K562 (cell line): ENCODE results near the gene MFAP2. TPM values are rescaled to one million over a fixed set of nuclear protein-coding genes. Genes with fewer than 3 reads are reported as not detected.
A peak's percentile ranks its signal among the peaks of the same experiment; 100 is the strongest.

ENCODE experiments used
- ATAC-seq: fragments of 200-7000 bp; cut with Tn5 transposase; 3 replicates; pipeline ENCODE4 v1.9.1; 2020; ENCODE audit warnings: moderate library complexity
- BruUV-seq: library from RNA; stranded (reverse); fragments of 400-500 nt; replicated peaks from 2 replicates; lab custom pipeline; 2021; lab: Mats Ljungman, UMichigan
- CTCF ChIA-PET: fragments of 300-600 bp; formaldehyde crosslinking; extraction: SDS; loops from one replicate; lab custom pipeline; 2021; ENCODE audit warnings: low intra/inter-chr PET ratio; lab: Yijun Ruan, JAX
- POLR2A ChIA-PET: fragments of 300-600, 350-650 bp; sonication (Branson Sonifier 250); formaldehyde crosslinking; extraction: SDS; loops from one replicate; lab custom pipeline; 2021; ENCODE audit warnings: antibody characterized with exemption, inconsistent platforms; lab: Yijun Ruan, JAX
- DNase-seq, 4 experiments: peaks; one replicate each; pipeline versions ENCODE4 v3.0.0 to v3.0.0-alpha.2; 2011 to 2018; ENCODE audit warnings: low spot score in 3 of 4, mixed read lengths in 3 of 4; ENCODE audit errors: extremely low read depth in 1 of 4
- FAIRE-seq: peaks from 2 replicates; lab custom pipeline; 2011; peaks lifted over from hg19 to GRCh38; lab: Jason Lieb, UNC
- H2AFZ ChIP-seq: 2 replicates; pipeline ENCODE4 v1.6.0; 2011; ENCODE audit warnings: low read depth, low read length, control low read depth, inconsistent platforms
- H3K27ac ChIP-seq: fragments of 200-600 bp; 3 replicates; pipeline ENCODE4 v1.8.0; 2011; ENCODE audit warnings: low read depth, mild to moderate bottlenecking, control low read depth, inconsistent platforms, low read length, moderate library complexity, mixed read lengths; ENCODE audit errors: extremely low read depth
- H3K27me3 ChIP-seq, 2 experiments: fragments of 300-600 bp in 1 of 2; 2 replicates in 1 of 2; 3 replicates in 1 of 2; pipeline versions ENCODE4 v1.6.0 to v1.8.0; 2011; ENCODE audit warnings: inconsistent platforms in 2 of 2, low read length in 2 of 2, mild to moderate bottlenecking in 1 of 2, mixed read lengths in 1 of 2, moderate library complexity in 1 of 2; ENCODE audit not compliant: control insufficient read depth in 2 of 2, insufficient read depth in 2 of 2
- H3K36me3 ChIP-seq: fragments of 300-600 bp; 3 replicates; pipeline ENCODE4 v1.8.0; 2011; ENCODE audit warnings: mild to moderate bottlenecking, low read length, inconsistent platforms; ENCODE audit not compliant: control insufficient read depth, insufficient read depth
- H3K4me1 ChIP-seq, 2 experiments: fragments of 200-600 bp in 1 of 2; replicated peaks in 1 of 2; 2 replicates in 1 of 2; 3 replicates in 1 of 2; pipeline versions ENCODE4 v1.5.1 to v1.8.0; 2011; ENCODE audit warnings: inconsistent platforms in 2 of 2, low read length in 2 of 2, mild to moderate bottlenecking in 1 of 2, mixed read lengths in 1 of 2, moderate library complexity in 1 of 2; ENCODE audit not compliant: control insufficient read depth in 2 of 2, insufficient read depth in 2 of 2
- H3K4me2 ChIP-seq: 2 replicates; pipeline ENCODE4 v1.6.1; 2011; ENCODE audit warnings: low read length, control low read depth, inconsistent platforms, mixed read lengths; ENCODE audit not compliant: insufficient read depth
- H3K4me3 ChIP-seq: fragments of 200-600 bp; sonication (generic), shearing (Covaris generic); 2 replicates; pipeline ENCODE4 v1.5.1; 2016; ENCODE audit warnings: control low read depth, inconsistent platforms
- H3K79me2 ChIP-seq: fragments of 200-600 bp; 3 replicates; pipeline ENCODE4 v1.8.0; 2011; ENCODE audit warnings: low read length, inconsistent platforms; ENCODE audit not compliant: control insufficient read depth, insufficient read depth
- H3K9ac ChIP-seq, 2 experiments: 2 replicates each; pipeline versions ENCODE4 v1.6.0 to v1.6.1; 2011; ENCODE audit warnings: low read depth in 2 of 2, low read length in 2 of 2, control low read depth in 1 of 2, inconsistent platforms in 1 of 2, mild to moderate bottlenecking in 1 of 2, mixed read lengths in 1 of 2; ENCODE audit not compliant: insufficient read depth in 1 of 2
- H3K9me1 ChIP-seq: one replicate; pipeline ENCODE4 v1.6.0; 2011; ENCODE audit warnings: inconsistent platforms, mild to moderate bottlenecking, low read length, moderate library complexity; ENCODE audit not compliant: control insufficient read depth, insufficient read depth
- H3K9me3 ChIP-seq: replicated peaks from 2 replicates; pipeline ENCODE4 v1.5.1; 2011; ENCODE audit warnings: low read depth, low read length, inconsistent platforms; ENCODE audit not compliant: control insufficient read depth, insufficient read depth
- H4K20me1 ChIP-seq: replicated peaks from 2 replicates; pipeline ENCODE4 v1.6.1; 2011; ENCODE audit warnings: low read length, inconsistent platforms, mixed read lengths; ENCODE audit not compliant: control insufficient read depth, insufficient read depth
- ETV6 ChIP-seq, 3 experiments: fragments of 150-350 bp in 1 of 3; sonication (generic) in 1 of 3; formaldehyde crosslinking in 1 of 3; IDR thresholded peaks; 2 replicates each; pipeline versions ENCODE4 v1.6.1 to v1.8.0; 2014 to 2022; ENCODE audit warnings: borderline replicate concordance in 2 of 3, low read depth in 2 of 3, antibody characterized with exemption in 1 of 3, low read length in 1 of 3, mild to moderate bottlenecking in 1 of 3, missing genetic modification reagents in 1 of 3
- HOMEZ ChIP-seq: fragments of 250-450 bp; sonication (Bioruptor Pico); IDR thresholded peaks from 2 replicates; pipeline ENCODE4 v1.4.0; 2020; ENCODE audit warnings: mild to moderate bottlenecking, moderate library complexity
- MAX ChIP-seq: sonication (generic); formaldehyde crosslinking; IDR thresholded peaks from 2 replicates; pipeline ENCODE4 v1.9.0; 2022; ENCODE audit warnings: mild to moderate bottlenecking, missing genetic modification reagents
- PHB2 ChIP-seq: fragments of 450-650 bp; IDR thresholded peaks from 2 replicates; pipeline ENCODE4 v1.6.1; 2017; ENCODE audit warnings: low read depth
- WGBS: fragments of 100-300 bp; shearing (Covaris generic); methylation state at CpG from one replicate; pipeline ENCODE4 v1.1.6; 2016; ENCODE audit warnings: low coverage, mixed read lengths; ENCODE audit not compliant: insufficient coverage; ENCODE audit errors: missing lambda C conversion rate; 5-methylcytosine and 5-hydroxymethylcytosine counted together
- in situ Hi-C: fragments of 300-500 bp; cut with MboI; formaldehyde crosslinking; loops from 4 replicates; pipeline ENCODE4 v1.15.0; 2018; ENCODE audit warnings: inconsistent platforms, mixed read lengths
- intact Hi-C: fragments of 100-400 bp; cut with micrococcal nuclease; formaldehyde crosslinking; loops from 2 replicates; pipeline ENCODE4 v1.14.2; 2022
- polyA plus RNA-seq, 8 experiments: library from polyadenylated mRNA; depleted of rRNA in 4 of 8; stranded (reverse) in 5 of 8; unstranded in 3 of 8; fragments of >200 nt; fragmentation: Nextera tagmentation in 2 of 8; fragmentation: Illumina TruSeq in 1 of 8; extraction: Ambion mirVana in 2 of 8; extraction: Trizol in 1 of 8; gene quantifications; 2 replicates each; pipeline versions ENCODE4 v1.2.1 to v1.2.3, GENCODE V29; 2011 to 2014; ENCODE audit warnings: inconsistent platforms in 1 of 8, missing spikeins in 1 of 8
- total RNA-seq, 7 experiments: library from RNA; depleted of rRNA in 6 of 7; stranded (reverse); fragments of >200 nt in 6 of 7; fragmentation: Illumina TruSeq in 2 of 7; extraction: Trizol in 2 of 7; gene quantifications; 2 replicates each; pipeline versions ENCODE4 v1.2.1 to v1.2.3, GENCODE V29; 2011 to 2021; ENCODE audit warnings: low replicate concordance in 1 of 7

Gene MFAP2
- total and polyA plus RNA-seq, 9 of the 15 experiments (the other 6 are each of a cell fraction or from before 2014, with no cell fraction given) = not detected

GRCh38 chr1:17005365-17005740 is 24.9 kb upstream of the MFAP2 start:
- H3K27me3 ChIP-seq = no peaks in the 10 kb centered on the region
- H3K9me3 ChIP-seq = no peaks in the 10 kb centered on the region
- H3K79me2 ChIP-seq = no peaks in the 10 kb centered on the region; the same call in 2 of the 3 replicates
- H3K9me1 ChIP-seq = no peaks in the 10 kb centered on the region
- WGBS = 87% methylated on average over 15 of the region's 19 CpGs
- ATAC-seq (no peak), FAIRE-seq (no peak), DNase-seq (no peak)
- POLR2A ChIA-PET = interaction anchor here (0.8 to 1.2 kb wide), 2 partner anchors 8 to 10 kb away, joined by 3 to 4 read pairs; no protein-coding TSS in a partner anchor
- peaks cover 33% of the 10 kb centered on the region; the same call in 2 of the 3 replicates for H3K36me3 ChIP-seq
- peaks cover 1 to 18% of the 10 kb centered on the region in 2 experiments; a peak in 3 of 5 replicates for H3K4me1 ChIP-seq
- in situ Hi-C loops = no loop called here
- H3K9ac ChIP-seq = no peak overlapping the region
- no peak overlapping the region for H2AFZ ChIP-seq
- H3K4me3 ChIP-seq = no peak overlapping the region
- no peak for TF ChIP-seq PHB2
- TF ChIP-seq MAX (CRISPR knock-in tag) = 0 out of 2 replicates have a peak, but pooled peaks have one; percentile 12
- no peak for TF ChIP-seq HOMEZ
- TF ChIP-seq ETV6 (IDR thresholded peaks at IDR 0.05; ENCODE audit: borderline replicate concordance in 1 of 2, low read depth in 2 of 2, low read length in 1 of 2) = no peak
- no peak for TF ChIP-seq ETV6 (CRISPR knock-in tag; IDR thresholded peaks at IDR 0.05; ENCODE audit: borderline replicate concordance)
- TF ChIP-seq, all 486 proteins: peak for 1
- BruUV-seq = no TSS peak
- no peak overlapping the region for H3K4me2 ChIP-seq
- no peaks in the 10 kb centered on the region for H4K20me1 ChIP-seq
- CTCF ChIA-PET = no interaction called here
- no peak overlapping the region for H3K27ac ChIP-seq
- intact Hi-C loops = no loop called here
